Tibial nerve (tissue), 4 donors: ENCODE results near the gene CRYZL1. TPM values are rescaled to one million over a fixed set of nuclear protein-coding genes. Genes with fewer than 3 reads are reported as not detected.

Experiments
- DNase-seq, 2 donors: peaks; one replicate each; pipeline ENCODE4 v3.0.0-alpha.2; 2019; ENCODE audit warnings: low spot score in 2 of 2
- H3K27ac ChIP-seq, 4 donors: fragments of 200-600 bp; sonication (generic) in 3 of 4; one replicate each; pipeline ENCODE4 v1.5.1; 2017 to 2019; ENCODE audit warnings: mild to moderate bottlenecking in 1 of 4
- H3K27me3 ChIP-seq, 2 donors: fragments of 200-600 bp; sonication (generic) in 1 of 2; one replicate each; pipeline versions ENCODE4 v1.5.1 to v1.6.0; 2017 to 2019
- H3K36me3 ChIP-seq, 3 donors: fragments of 200-600 bp; sonication (generic); one replicate each; pipeline ENCODE4 v1.5.1; 2018 to 2019
- H3K4me1 ChIP-seq, 4 donors: fragments of 200-600 bp; sonication (generic) in 3 of 4; one replicate each; pipeline ENCODE4 v1.5.1; 2017 to 2019
- H3K4me3 ChIP-seq, 4 donors: fragments of 200-600 bp; sonication (generic) in 3 of 4; one replicate each; pipeline ENCODE4 v1.5.1; 2017 to 2019; ENCODE audit warnings: mild to moderate bottlenecking in 1 of 4, moderate library complexity in 1 of 4
- H3K9me3 ChIP-seq, 4 donors: fragments of 200-600 bp; sonication (generic) in 3 of 4; one replicate each; pipeline ENCODE4 v1.5.1; 2017 to 2019
- CTCF ChIP-seq, 5 experiments: fragments of 200-600 bp in 3 of 5; fragments of 450-650 bp in 2 of 5; sonication (generic) in 3 of 5; IDR thresholded peaks; one replicate each; pipeline ENCODE4 v1.5.1; 2016 to 2019; ENCODE audit warnings: antibody characterized with exemption in 5 of 5, mild to moderate bottlenecking in 3 of 5, moderate library complexity in 2 of 5
- EP300 ChIP-seq, 2 donors: sonication (generic); formaldehyde crosslinking; IDR thresholded peaks; one replicate each; pipeline ENCODE4 v1.6.1; 2017; ENCODE audit warnings: antibody characterized with exemption in 2 of 2, mild to moderate bottlenecking in 1 of 2
- POLR2A ChIP-seq, 2 donors: fragments of 450-650 bp; IDR thresholded peaks; one replicate each; pipeline ENCODE4 v1.6.1; 2017; ENCODE audit warnings: antibody characterized with exemption in 2 of 2, mild to moderate bottlenecking in 2 of 2, moderate library complexity in 2 of 2
- WGBS, 2 donors: methylation state at CpG; one replicate each; pipeline ENCODE4 v1.1.5; 2018; 5-methylcytosine and 5-hydroxymethylcytosine counted together
- total RNA-seq, 4 donors: library from RNA; depleted of rRNA; stranded (reverse); fragments of >200 nt; gene quantifications; one replicate each; pipeline ENCODE4 v1.1.0, GENCODE V29; 2016

The CRYZL1 gene
- total RNA-seq, 4 donors from 2014 or later: 48.8 to 94.4 (median 74.8) TPM

- no peak for DNase-seq
- peak overlapping the region in 2 of 4 donors; percentile 17 to 39 for H3K27ac ChIP-seq
- H3K4me1 ChIP-seq: peaks cover 0 to 67% (median 35%) of the 10 kb centered on the region in 4 donors
- TF ChIP-seq CTCF (IDR thresholded peaks at IDR 0.05) (no peak), EP300 (IDR thresholded peaks at IDR 0.05) (no peak), POLR2A (IDR thresholded peaks at IDR 0.05) (no peak)
- no peak overlapping the region for H3K4me3 ChIP-seq
- no peaks in the 10 kb centered on the region for H3K36me3 ChIP-seq
- H3K9me3 ChIP-seq: no peaks in the 10 kb centered on the region
- no peaks in the 10 kb centered on the region for H3K27me3 ChIP-seq
Observed at GRCh38 chr21:33685613-33686197, 44.2 kb upstream of the CRYZL1 start.

- H3K27me3 ChIP-seq: no peaks in the 10 kb centered on the region
- TF ChIP-seq POLR2A (IDR thresholded peaks at IDR 0.05) (no peak), CTCF (IDR thresholded peaks at IDR 0.05) (no peak), EP300 (IDR thresholded peaks at IDR 0.05) (no peak)
- no peaks in the 10 kb centered on the region for H3K9me3 ChIP-seq
- no peak for DNase-seq
- H3K4me1 ChIP-seq: peaks cover 0 to 74% (median 35%) of the 10 kb centered on the region in 4 donors
- H3K4me3 ChIP-seq: no peak overlapping the region
- 35 to 38% methylated on average over 5 of the region's 5 CpGs for WGBS, 2 donors
- no peaks in the 10 kb centered on the region for H3K36me3 ChIP-seq
- peak overlapping the region in 2 of 4 donors; percentile 17 to 61 for H3K27ac ChIP-seq
Observed at GRCh38 chr21:33684923-33685560, 43.5 kb upstream of the CRYZL1 start.

GRCh38 chr21:33684068-33684467, 42.5 kb upstream of the CRYZL1 start:
- TF ChIP-seq CTCF (IDR thresholded peaks at IDR 0.05) (no peak), POLR2A (IDR thresholded peaks at IDR 0.05) (no peak), EP300 (IDR thresholded peaks at IDR 0.05) (no peak)
- Histone ChIP-seq H3K9me3 (no peaks in the 10 kb centered on the region), H3K4me1 (peaks cover 0 to 69% (median 35%) of the 10 kb centered on the region in 4 donors), H3K36me3 (no peaks in the 10 kb centered on the region), H3K27me3 (no peaks in the 10 kb centered on the region), H3K4me3 (no peak overlapping the region), H3K27ac (peak overlapping the region in 2 of 4 donors; percentile 5 to 61)
- DNase-seq: no peak
- WGBS, 2 donors: 52 to 57% methylated on average over 2 of the region's 2 CpGs

- DNase-seq: no peak
- peaks cover 0 to 63% (median 29%) of the 10 kb centered on the region in 4 donors for H3K4me1 ChIP-seq
- peak in 1 of 2 donors; percentile 18 for TF ChIP-seq EP300 (IDR thresholded peaks at IDR 0.05)
- no peak for TF ChIP-seq CTCF (IDR thresholded peaks at IDR 0.05)
- TF ChIP-seq POLR2A (IDR thresholded peaks at IDR 0.05): no peak
- H3K4me3 ChIP-seq: no peak overlapping the region
- 73 to 79% methylated on average over 4 of the region's 4 CpGs for WGBS, 2 donors
- peak overlapping the region in 1 of 4 donors; percentile 61 for H3K27ac ChIP-seq
- no peaks in the 10 kb centered on the region for H3K9me3 ChIP-seq
- H3K36me3 ChIP-seq: no peaks in the 10 kb centered on the region
- no peaks in the 10 kb centered on the region for H3K27me3 ChIP-seq
Observed at GRCh38 chr21:33682992-33683627, 41.6 kb upstream of the CRYZL1 start.

GRCh38 chr21:33680870-33681269, 39.3 kb upstream of the CRYZL1 start:
- Histone ChIP-seq H3K9me3 (no peaks in the 10 kb centered on the region), H3K4me1 (peaks cover 0 to 50% (median 19%) of the 10 kb centered on the region in 4 donors), H3K27ac (no peak overlapping the region), H3K36me3 (no peaks in the 10 kb centered on the region), H3K4me3 (no peak overlapping the region), H3K27me3 (no peaks in the 10 kb centered on the region)
- no peak for DNase-seq
- TF ChIP-seq EP300 (IDR thresholded peaks at IDR 0.05) (no peak), CTCF (IDR thresholded peaks at IDR 0.05) (no peak), POLR2A (IDR thresholded peaks at IDR 0.05) (no peak)
- 93 to 95% methylated on average over 6 of the region's 6 CpGs for WGBS, 2 donors
